ENCODE data around the gene CSAD. TPM values are rescaled to one million over a fixed set of nuclear protein-coding genes. Genes with fewer than 3 reads are reported as not detected.

CSAD gene
- total and polyA plus RNA-seq, 2 of the 13 experiments (the other 11 are each of a cell fraction or from before 2014, with no cell fraction given) = 7.2 to 23.5 TPM

- no peak for TF ChIP-seq ZBTB20 (CRISPR knock-in tag; IDR thresholded peaks at IDR 0.05; ENCODE audit: borderline replicate concordance, low read depth)
- TF ChIP-seq NR2F6 (IDR thresholded peaks at IDR 0.05) = peak; percentile 42; the same call in 1 of the 2 replicates
- no peak for TF ChIP-seq NR2F6 (CRISPR knock-in tag; IDR thresholded peaks at IDR 0.05)
- TF ChIP-seq NR2F2 (IDR thresholded peaks at IDR 0.05; ENCODE audit: borderline replicate concordance, low read depth) = 0 out of 2 replicates have a peak, but pooled peaks have one; percentile 19
- 0 out of 2 replicates have a peak, but pooled peaks have one; percentile 10 for TF ChIP-seq RARA (CRISPR knock-in tag; IDR thresholded peaks at IDR 0.05)
- no peak for TF ChIP-seq CEBPZ (IDR thresholded peaks at IDR 0.05; ENCODE audit: low read length)
- TF ChIP-seq POLR2AphosphoS2 (IDR thresholded peaks at IDR 0.05; ENCODE audit: low read depth, low read length) = no peak
- no peak for TF ChIP-seq ARNT2 (CRISPR knock-in tag; IDR thresholded peaks at IDR 0.05; ENCODE audit: low read depth)
- no peak for TF ChIP-seq ZFP82 (CRISPR knock-in tag; IDR thresholded peaks at IDR 0.05; ENCODE audit: borderline replicate concordance)
- TF ChIP-seq BORCS8-MEF2B (CRISPR knock-in tag; IDR thresholded peaks at IDR 0.05) = no peak
- TF ChIP-seq, protein P1, sequence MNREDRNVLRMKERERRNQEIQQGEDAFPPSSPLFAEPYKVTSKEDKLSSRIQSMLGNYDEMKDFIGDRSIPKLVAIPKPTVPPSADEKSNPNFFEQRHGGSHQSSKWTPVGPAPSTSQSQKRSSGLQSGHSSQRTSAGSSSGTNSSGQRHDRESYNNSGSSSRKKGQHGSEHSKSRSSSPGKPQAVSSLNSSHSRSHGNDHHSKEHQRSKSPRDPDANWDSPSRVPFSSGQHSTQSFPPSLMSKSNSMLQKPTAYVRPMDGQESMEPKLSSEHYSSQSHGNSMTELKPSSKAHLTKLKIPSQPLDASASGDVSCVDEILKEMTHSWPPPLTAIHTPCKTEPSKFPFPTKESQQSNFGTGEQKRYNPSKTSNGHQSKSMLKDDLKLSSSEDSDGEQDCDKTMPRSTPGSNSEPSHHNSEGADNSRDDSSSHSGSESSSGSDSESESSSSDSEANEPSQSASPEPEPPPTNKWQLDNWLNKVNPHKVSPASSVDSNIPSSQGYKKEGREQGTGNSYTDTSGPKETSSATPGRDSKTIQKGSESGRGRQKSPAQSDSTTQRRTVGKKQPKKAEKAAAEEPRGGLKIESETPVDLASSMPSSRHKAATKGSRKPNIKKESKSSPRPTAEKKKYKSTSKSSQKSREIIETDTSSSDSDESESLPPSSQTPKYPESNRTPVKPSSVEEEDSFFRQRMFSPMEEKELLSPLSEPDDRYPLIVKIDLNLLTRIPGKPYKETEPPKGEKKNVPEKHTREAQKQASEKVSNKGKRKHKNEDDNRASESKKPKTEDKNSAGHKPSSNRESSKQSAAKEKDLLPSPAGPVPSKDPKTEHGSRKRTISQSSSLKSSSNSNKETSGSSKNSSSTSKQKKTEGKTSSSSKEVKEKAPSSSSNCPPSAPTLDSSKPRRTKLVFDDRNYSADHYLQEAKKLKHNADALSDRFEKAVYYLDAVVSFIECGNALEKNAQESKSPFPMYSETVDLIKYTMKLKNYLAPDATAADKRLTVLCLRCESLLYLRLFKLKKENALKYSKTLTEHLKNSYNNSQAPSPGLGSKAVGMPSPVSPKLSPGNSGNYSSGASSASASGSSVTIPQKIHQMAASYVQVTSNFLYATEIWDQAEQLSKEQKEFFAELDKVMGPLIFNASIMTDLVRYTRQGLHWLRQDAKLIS (CRISPR knock-in tag; IDR thresholded peaks at IDR 0.05) = no peak
- TF ChIP-seq MXD4 (CRISPR knock-in tag; IDR thresholded peaks at IDR 0.05) = no peak
- TF ChIP-seq ZNF138 (CRISPR knock-in tag; IDR thresholded peaks at IDR 0.05; ENCODE audit: low read depth) = no peak
- TF ChIP-seq, protein P2, sequence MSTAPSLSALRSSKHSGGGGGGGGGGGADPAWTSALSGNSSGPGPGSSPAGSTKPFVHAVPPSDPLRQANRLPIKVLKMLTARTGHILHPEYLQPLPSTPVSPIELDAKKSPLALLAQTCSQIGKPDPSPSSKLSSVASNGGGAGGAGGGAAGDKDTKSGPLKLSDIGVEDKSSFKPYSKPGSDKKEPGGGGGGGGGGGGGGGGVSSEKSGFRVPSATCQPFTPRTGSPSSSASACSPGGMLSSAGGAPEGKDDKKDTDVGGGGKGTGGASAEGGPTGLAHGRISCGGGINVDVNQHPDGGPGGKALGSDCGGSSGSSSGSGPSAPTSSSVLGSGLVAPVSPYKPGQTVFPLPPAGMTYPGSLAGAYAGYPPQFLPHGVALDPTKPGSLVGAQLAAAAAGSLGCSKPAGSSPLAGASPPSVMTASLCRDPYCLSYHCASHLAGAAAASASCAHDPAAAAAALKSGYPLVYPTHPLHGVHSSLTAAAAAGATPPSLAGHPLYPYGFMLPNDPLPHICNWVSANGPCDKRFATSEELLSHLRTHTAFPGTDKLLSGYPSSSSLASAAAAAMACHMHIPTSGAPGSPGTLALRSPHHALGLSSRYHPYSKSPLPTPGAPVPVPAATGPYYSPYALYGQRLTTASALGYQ (CRISPR knock-in tag; IDR thresholded peaks at IDR 0.05) = no peak
- TF ChIP-seq ZNF329 (CRISPR knock-in tag; IDR thresholded peaks at IDR 0.05; ENCODE audit: low read depth) = no peak
Measured at GRCh38 chr12:53133722-53134121, 47.0 kb downstream of the CSAD start (continued).

All from HepG2 (cell line).